GM04504 (cell line): ENCODE results near the gene SLC7A7.
"Not testable (repeated sequence)": the region's sequence is repeated elsewhere in the genome, so short reads cannot be mapped to it uniquely, and the experiment has no call there.

Experiments used
- DNase-seq: peaks from one replicate; pipeline ENCODE4 v3.0.0-alpha.2; 2012; ENCODE audit warnings: low read depth

Gene SLC7A7

GRCh38 chr14:22843123-22843925 lies 28.1 kb upstream of the SLC7A7 start:
- no peak for DNase-seq

GRCh38 chr14:22842211-22843122 lies 27.2 kb upstream of the SLC7A7 start:
- no peak for DNase-seq

- DNase-seq: no peak
These were observed 26.5 kb upstream of the SLC7A7 start for GRCh38 chr14:22841769-22842168.

GRCh38 chr14:22841311-22841710 lies 26.1 kb upstream of the SLC7A7 start:
- DNase-seq: no peak

GRCh38 chr14:22839159-22839779 lies 24.0 kb upstream of the SLC7A7 start:
- no peak for DNase-seq

- no peak for DNase-seq
These were observed 23.4 kb upstream of the SLC7A7 start for GRCh38 chr14:22838631-22839041.

GRCh38 chr14:22837750-22838538 lies 22.7 kb upstream of the SLC7A7 start:
- no peak for DNase-seq

- DNase-seq: no peak
These were observed 22.0 kb upstream of the SLC7A7 start for GRCh38 chr14:22837114-22837749.

GRCh38 chr14:22836301-22837113 lies 21.3 kb upstream of the SLC7A7 start, which contains the start of gene MMP14:
Gene MMP14, plus strand, starts transcription at chr14:22836585. Its CDS starts 233 bp downstream, at chr14:22836818.
- DNase-seq: peak; percentile 89

GRCh38 chr14:22835505-22835904 lies 20.3 kb upstream of the SLC7A7 start:
- DNase-seq: no peak

- no peak for DNase-seq
These were observed 15.3 kb upstream of the SLC7A7 start for GRCh38 chr14:22830443-22831010.

GRCh38 chr14:22829661-22830442 lies 14.6 kb upstream of the SLC7A7 start, which contains the start of gene MRPL52:
Gene MRPL52, plus strand, starts transcription at chr14:22829887. Its CDS starts 26 bp downstream, at chr14:22829913.
- peak; percentile 72 for DNase-seq

- not testable (repeated sequence) for DNase-seq
These were observed 13.9 kb upstream of the SLC7A7 start for GRCh38 chr14:22829076-22829660.

- peak; percentile 89 for DNase-seq
These were observed 9.6 kb upstream of the SLC7A7 start for GRCh38 chr14:22824711-22825359.

GRCh38 chr14:22822571-22823098 lies 7.4 kb upstream of the SLC7A7 start:
- DNase-seq: peak; percentile 83

- DNase-seq: no peak
These were observed 6.9 kb upstream of the SLC7A7 start for GRCh38 chr14:22822016-22822570.
